ENCODE results near the gene QPRT.
"Not testable (repeated sequence)": the region's sequence is repeated elsewhere in the genome, so short reads cannot be mapped to it uniquely, and the experiment has no call there.

QPRT gene

GRCh38 chr16:29694384-29695195, 15.6 kb downstream of the QPRT start:
- DNase-seq = no peak

- not testable (repeated sequence) for DNase-seq
These were observed 16.7 kb downstream of the QPRT start for GRCh38 chr16:29695675-29696074.

GRCh38 chr16:29696881-29697331, 17.9 kb downstream of the QPRT start:
- no peak for DNase-seq

- DNase-seq = no peak
These were observed 18.4 kb downstream of the QPRT start for GRCh38 chr16:29697391-29697790.

- no peak for DNase-seq
These were observed 19.1 kb downstream of the QPRT start for GRCh38 chr16:29698042-29698441.

GRCh38 chr16:29698484-29699323, 19.7 kb downstream of the QPRT start:
- no peak for DNase-seq

- no peak for DNase-seq
These were observed 20.6 kb downstream of the QPRT start for GRCh38 chr16:29699324-29700219.

- peak; percentile 41 for DNase-seq
These were observed 21.4 kb downstream of the QPRT start for GRCh38 chr16:29700253-29700987.

- no peak for DNase-seq
These were observed 22.2 kb downstream of the QPRT start for GRCh38 chr16:29701214-29701555.

- no peak for DNase-seq
These were observed 23.3 kb downstream of the QPRT start for GRCh38 chr16:29702269-29702668.

- DNase-seq = no peak
These were observed 26.1 kb downstream of the QPRT start for GRCh38 chr16:29705030-29705429.

- DNase-seq = not testable (repeated sequence)
These were observed 28.2 kb downstream of the QPRT start for GRCh38 chr16:29707160-29707559.

- DNase-seq = no peak
These were observed 30.1 kb downstream of the QPRT start for GRCh38 chr16:29708917-29709600.

GRCh38 chr16:29709657-29710056, 30.7 kb downstream of the QPRT start:
- not testable (repeated sequence) for DNase-seq

GRCh38 chr16:29710227-29711219, 31.5 kb downstream of the QPRT start:
- DNase-seq = peak; percentile 21

GRCh38 chr16:29712809-29713208, 33.8 kb downstream of the QPRT start:
- peak; percentile 50 for DNase-seq

- no peak for DNase-seq
These were observed 35.4 kb downstream of the QPRT start for GRCh38 chr16:29714396-29714795.

- no peak for DNase-seq
These were observed 36.0 kb downstream of the QPRT start for GRCh38 chr16:29714972-29715371.

- DNase-seq = no peak
These were observed 38.1 kb downstream of the QPRT start for GRCh38 chr16:29717113-29717512.

- DNase-seq = no peak
These were observed 40.1 kb downstream of the QPRT start for GRCh38 chr16:29719063-29719462.
